Globus pallidus (tissue), 1 donor: ENCODE measurements around the gene C10orf105.

Experiments used
- DNase-seq: peaks from one replicate; pipeline ENCODE4 v3.0.0-alpha.2; 2015; ENCODE audit warnings: low spot score

The C10orf105 gene

GRCh38 chr10:71675295-71675970 is 44.1 kb downstream of the C10orf105 start:
- no peak for DNase-seq

- no peak for DNase-seq
Measured at GRCh38 chr10:71671994-71672946, 47.3 kb downstream of the C10orf105 start.

- DNase-seq, result no peak
Measured at GRCh38 chr10:71667387-71667752, 52.2 kb downstream of the C10orf105 start.

GRCh38 chr10:71666639-71667386 is 52.8 kb downstream of the C10orf105 start:
- no peak for DNase-seq

- no peak for DNase-seq
Measured at GRCh38 chr10:71665456-71665855, 54.1 kb downstream of the C10orf105 start.

- no peak for DNase-seq
Measured at GRCh38 chr10:71664585-71664984, 55.0 kb downstream of the C10orf105 start.

- no peak for DNase-seq
Measured at GRCh38 chr10:71663311-71663710, 56.3 kb downstream of the C10orf105 start.

- DNase-seq, result no peak
Measured at GRCh38 chr10:71661779-71662336, 57.7 kb downstream of the C10orf105 start.
